GM12801 (cell line): ENCODE results near the gene KRT36.

Experiments
- TF ChIP-seq, protein P1 (sequence below): IDR thresholded peaks from one replicate; pipeline ENCODE4 v1.5.1; 2011; ENCODE audit warnings: control low read depth; ENCODE audit not compliant: insufficient read length; ENCODE audit errors: extremely low read depth

KRT36 gene

GRCh38 chr17:41439375-41439774, 50.3 kb downstream of the KRT36 start:
- TF ChIP-seq, protein P1, sequence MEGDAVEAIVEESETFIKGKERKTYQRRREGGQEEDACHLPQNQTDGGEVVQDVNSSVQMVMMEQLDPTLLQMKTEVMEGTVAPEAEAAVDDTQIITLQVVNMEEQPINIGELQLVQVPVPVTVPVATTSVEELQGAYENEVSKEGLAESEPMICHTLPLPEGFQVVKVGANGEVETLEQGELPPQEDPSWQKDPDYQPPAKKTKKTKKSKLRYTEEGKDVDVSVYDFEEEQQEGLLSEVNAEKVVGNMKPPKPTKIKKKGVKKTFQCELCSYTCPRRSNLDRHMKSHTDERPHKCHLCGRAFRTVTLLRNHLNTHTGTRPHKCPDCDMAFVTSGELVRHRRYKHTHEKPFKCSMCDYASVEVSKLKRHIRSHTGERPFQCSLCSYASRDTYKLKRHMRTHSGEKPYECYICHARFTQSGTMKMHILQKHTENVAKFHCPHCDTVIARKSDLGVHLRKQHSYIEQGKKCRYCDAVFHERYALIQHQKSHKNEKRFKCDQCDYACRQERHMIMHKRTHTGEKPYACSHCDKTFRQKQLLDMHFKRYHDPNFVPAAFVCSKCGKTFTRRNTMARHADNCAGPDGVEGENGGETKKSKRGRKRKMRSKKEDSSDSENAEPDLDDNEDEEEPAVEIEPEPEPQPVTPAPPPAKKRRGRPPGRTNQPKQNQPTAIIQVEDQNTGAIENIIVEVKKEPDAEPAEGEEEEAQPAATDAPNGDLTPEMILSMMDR: no peak

DNA sequence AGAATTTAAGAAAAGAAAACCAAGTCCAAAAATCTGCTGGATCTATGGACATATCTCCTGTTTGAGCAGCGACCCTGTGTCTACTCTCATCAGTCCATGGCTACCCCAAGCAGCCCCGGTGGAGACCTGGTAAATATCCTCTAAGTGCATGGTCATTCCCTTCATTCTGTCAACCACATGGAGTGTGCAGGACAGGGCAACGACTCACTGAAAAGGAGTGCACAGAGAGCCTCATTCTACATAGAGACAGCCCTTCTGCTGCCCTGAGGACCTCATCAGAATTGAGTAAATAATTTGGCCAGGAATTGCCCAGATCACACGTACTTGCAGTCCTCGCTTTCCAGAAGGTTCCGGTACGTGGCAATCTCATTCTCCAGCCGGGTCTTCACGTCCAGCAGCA, 51.9 kb downstream of the KRT36 start:
- TF ChIP-seq, protein P1: no peak

DNA sequence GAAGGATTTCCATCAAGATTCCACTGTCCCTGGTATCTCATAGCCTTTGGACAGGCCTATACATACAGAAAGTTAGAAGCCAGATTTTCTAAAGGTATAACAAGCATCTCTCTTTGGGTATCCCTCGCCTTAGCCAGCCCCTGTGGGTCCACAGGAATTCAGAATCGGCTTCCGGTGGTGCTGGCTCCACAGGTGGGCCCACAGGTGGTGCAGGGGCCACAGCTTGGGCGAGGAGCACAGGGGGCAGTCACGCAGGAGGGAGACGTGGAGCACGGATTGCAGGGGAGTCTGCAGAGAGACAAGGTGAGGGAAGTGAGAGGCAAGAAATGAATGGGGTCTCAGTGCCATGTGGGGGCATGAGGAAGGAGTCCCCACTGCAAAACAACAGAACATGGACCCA, 52.5 kb downstream of the KRT36 start:
- TF ChIP-seq, protein P1: no peak
